ENCODE data around the gene GALNT15.

Gene GALNT15

GRCh38 chr3:16145176-16145575 lies 29.3 kb upstream of the GALNT15 start:
- no peak overlapping the region for H3K27ac ChIP-seq (ENCODE audit: low read length)
- DNase-seq, result no peak
- no peak overlapping the region for H3K4me2 ChIP-seq (ENCODE audit: insufficient read depth, low read length)
- H3K36me3 ChIP-seq (ENCODE audit: insufficient read depth, low read length), result no peaks in the 10 kb centered on the region
- no peak for ATAC-seq (ENCODE audit: insufficient read depth, low read depth)
- H3K9me3 ChIP-seq (ENCODE audit: insufficient read depth, low read length, severe bottlenecking), result peaks cover 3% of the 10 kb centered on the region
- no peaks in the 10 kb centered on the region for H4K20me1 ChIP-seq (ENCODE audit: insufficient read depth, low read length)
- no peaks in the 10 kb centered on the region for H3K79me2 ChIP-seq (ENCODE audit: insufficient read depth, low read length)
- no peak overlapping the region for H2AFZ ChIP-seq (ENCODE audit: low read depth, low read length)
- no peaks in the 10 kb centered on the region for H3K4me1 ChIP-seq (ENCODE audit: insufficient read depth, low read length)
- no peaks in the 10 kb centered on the region for H3K27me3 ChIP-seq (ENCODE audit: insufficient read depth, low read length, poor library complexity)
- no peak overlapping the region for H3K9ac ChIP-seq (ENCODE audit: low read depth, low read length)
- no peak overlapping the region for H3K4me3 ChIP-seq (ENCODE audit: low read depth in 1 of 2, low read length in 2 of 2)
- TF ChIP-seq CTCF (IDR thresholded peaks at IDR 0.05; ENCODE audit: borderline replicate concordance, extremely low read depth, low read length, poor library complexity, severe bottlenecking) (no peak), EZH2 (IDR thresholded peaks at IDR 0.05; ENCODE audit: borderline replicate concordance, low read depth, low read length, severe bottlenecking) (no peak)

GRCh38 chr3:16146015-16146730 lies 28.3 kb upstream of the GALNT15 start:
- Histone ChIP-seq H3K27me3 (ENCODE audit: insufficient read depth, low read length, poor library complexity) (no peaks in the 10 kb centered on the region), H3K36me3 (ENCODE audit: insufficient read depth, low read length) (no peaks in the 10 kb centered on the region), H2AFZ (ENCODE audit: low read depth, low read length) (no peak overlapping the region), H3K4me3 (ENCODE audit: low read depth in 1 of 2, low read length in 2 of 2) (no peak overlapping the region), H4K20me1 (ENCODE audit: insufficient read depth, low read length) (no peaks in the 10 kb centered on the region), H3K4me2 (ENCODE audit: insufficient read depth, low read length) (no peak overlapping the region), H3K79me2 (ENCODE audit: insufficient read depth, low read length) (no peaks in the 10 kb centered on the region), H3K9ac (ENCODE audit: low read depth, low read length) (no peak overlapping the region), H3K9me3 (ENCODE audit: insufficient read depth, low read length, severe bottlenecking) (peaks cover 5% of the 10 kb centered on the region), H3K27ac (ENCODE audit: low read length) (no peak overlapping the region), H3K4me1 (ENCODE audit: insufficient read depth, low read length) (no peaks in the 10 kb centered on the region)
- ATAC-seq (ENCODE audit: insufficient read depth, low read depth), result no peak
- TF ChIP-seq CTCF (IDR thresholded peaks at IDR 0.05; ENCODE audit: borderline replicate concordance, extremely low read depth, low read length, poor library complexity, severe bottlenecking) (no peak), EZH2 (IDR thresholded peaks at IDR 0.05; ENCODE audit: borderline replicate concordance, low read depth, low read length, severe bottlenecking) (no peak)
- no peak for DNase-seq

GRCh38 chr3:16147220-16147994 lies 27.1 kb upstream of the GALNT15 start:
- Histone ChIP-seq H3K27ac (ENCODE audit: low read length) (no peak overlapping the region), H3K4me3 (ENCODE audit: low read depth in 1 of 2, low read length in 2 of 2) (no peak overlapping the region), H4K20me1 (ENCODE audit: insufficient read depth, low read length) (no peaks in the 10 kb centered on the region), H3K27me3 (ENCODE audit: insufficient read depth, low read length, poor library complexity) (no peaks in the 10 kb centered on the region), H3K79me2 (ENCODE audit: insufficient read depth, low read length) (no peaks in the 10 kb centered on the region), H3K36me3 (ENCODE audit: insufficient read depth, low read length) (no peaks in the 10 kb centered on the region), H3K4me2 (ENCODE audit: insufficient read depth, low read length) (no peak overlapping the region), H3K4me1 (ENCODE audit: insufficient read depth, low read length) (no peaks in the 10 kb centered on the region), H2AFZ (ENCODE audit: low read depth, low read length) (no peak overlapping the region), H3K9ac (ENCODE audit: low read depth, low read length) (no peak overlapping the region), H3K9me3 (ENCODE audit: insufficient read depth, low read length, severe bottlenecking) (peaks cover 7% of the 10 kb centered on the region)
- ATAC-seq (ENCODE audit: insufficient read depth, low read depth) (peak; percentile 62), DNase-seq (peak; percentile 5)
- TF ChIP-seq EZH2 (IDR thresholded peaks at IDR 0.05; ENCODE audit: borderline replicate concordance, low read depth, low read length, severe bottlenecking), result no peak
- no peak for TF ChIP-seq CTCF (IDR thresholded peaks at IDR 0.05; ENCODE audit: borderline replicate concordance, extremely low read depth, low read length, poor library complexity, severe bottlenecking)
